ENCODE measurements around the gene PDPN. TPM values are rescaled to one million over a fixed set of nuclear protein-coding genes. Genes with fewer than 3 reads are reported as not detected.

Gene PDPN
- total and polyA plus RNA-seq, 2 of the 13 experiments (the other 11 are each of a cell fraction or from before 2014, with no cell fraction given) = not detected

GRCh38 chr1:13642306-13643004 lies 58.8 kb downstream of the PDPN start:
- DNase-seq (ENCODE audit: low spot score) (no peak), FAIRE-seq (no peak), ATAC-seq (no peak)
- CTCF ChIA-PET (ENCODE audit: low intra/inter-chr PET ratio, low total read pairs) = no interaction called here
- no TSS peak for BruUV-seq (replicated peaks)
- Histone ChIP-seq H3K9ac (ENCODE audit: insufficient read depth, low read depth, low read length) (no peak overlapping the region), H3K27ac (ENCODE audit: extremely low read length, insufficient read depth, low read length) (no peak overlapping the region), H3K4me3 (replicated peaks in 1 of 3; ENCODE audit: insufficient read depth in 1 of 3, low read depth in 2 of 3, low read length in 3 of 3) (no peak overlapping the region), H3K4me2 (ENCODE audit: low read depth, low read length) (no peak overlapping the region), H3K27me3 (ENCODE audit: control insufficient read depth in 1 of 2, insufficient read depth in 2 of 2, low read length in 2 of 2) (peaks cover 0 to 5% of the 10 kb centered on the region in 2 experiments; a peak in 3 of 5 replicates), H3K9me3 (ENCODE audit: low read length) (no peaks in the 10 kb centered on the region), H3K36me3 (replicated peaks in 1 of 2; ENCODE audit: control insufficient read depth in 1 of 2, insufficient read depth in 2 of 2, low read length in 2 of 2) (no peaks in the 10 kb centered on the region), H3K4me1 (ENCODE audit: insufficient read depth, low read length) (no peaks in the 10 kb centered on the region), H3K79me2 (ENCODE audit: insufficient read depth, low read length) (no peaks in the 10 kb centered on the region), H2AFZ (ENCODE audit: low read length) (no peak overlapping the region), H4K20me1 (ENCODE audit: insufficient read depth, low read length) (no peaks in the 10 kb centered on the region)
- POLR2A ChIA-PET = no interaction called here
- in situ Hi-C loops (cut with HindIII; ENCODE audit: extremely low pct_ligation_motif_present, low pct_unique_long_range_greater_than_20kb) = no loop called here
- TF ChIP-seq HDAC6 (IDR thresholded peaks at IDR 0.05; ENCODE audit: low read depth, low read length) (no peak), ZNF704 (CRISPR knock-in tag; IDR thresholded peaks at IDR 0.05; ENCODE audit: borderline replicate concordance) (no peak), ZNF691 (CRISPR knock-in tag; IDR thresholded peaks at IDR 0.05; ENCODE audit: borderline replicate concordance, low read depth) (no peak)
- 0% methylated on average over 3 of the region's 3 CpGs for WGBS (ENCODE audit: low lambda C conversion rate)
- intact Hi-C loops (cut with micrococcal nuclease; ENCODE audit: unreplicated experiment) = no loop called here

GRCh38 chr1:13643017-13643416 lies 59.4 kb downstream of the PDPN start:
- H3K27ac ChIP-seq (ENCODE audit: extremely low read length, insufficient read depth, low read length) = no peak overlapping the region
- BruUV-seq (replicated peaks) = no TSS peak
- ChIA-PET POLR2A (no interaction called here), CTCF (ENCODE audit: low intra/inter-chr PET ratio, low total read pairs) (no interaction called here)
- no peaks in the 10 kb centered on the region for H3K79me2 ChIP-seq (ENCODE audit: insufficient read depth, low read length)
- H3K4me2 ChIP-seq (ENCODE audit: low read depth, low read length) = no peak overlapping the region
- peak; percentile 64 for TF ChIP-seq CEBPB (IDR thresholded peaks at IDR 0.05; ENCODE audit: borderline replicate concordance, low read depth, low read length)
- TF ChIP-seq SOX5 (CRISPR knock-in tag; IDR thresholded peaks at IDR 0.05; ENCODE audit: borderline replicate concordance) = no peak
- H2AFZ ChIP-seq (ENCODE audit: low read length) = no peak overlapping the region
- intact Hi-C loops (cut with micrococcal nuclease; ENCODE audit: unreplicated experiment) = no loop called here
- ATAC-seq = no peak
- H3K9ac ChIP-seq (ENCODE audit: insufficient read depth, low read depth, low read length) = no peak overlapping the region
- H3K4me3 ChIP-seq (replicated peaks in 1 of 3; ENCODE audit: insufficient read depth in 1 of 3, low read depth in 2 of 3, low read length in 3 of 3) = no peak overlapping the region
- H3K9me3 ChIP-seq (ENCODE audit: low read length) = no peaks in the 10 kb centered on the region
- H3K4me1 ChIP-seq (ENCODE audit: insufficient read depth, low read length) = no peaks in the 10 kb centered on the region
- FAIRE-seq = no peak
- no peaks in the 10 kb centered on the region for H4K20me1 ChIP-seq (ENCODE audit: insufficient read depth, low read length)
- no peaks in the 10 kb centered on the region for H3K36me3 ChIP-seq (replicated peaks in 1 of 2; ENCODE audit: control insufficient read depth in 1 of 2, insufficient read depth in 2 of 2, low read length in 2 of 2)
- in situ Hi-C loops (cut with HindIII; ENCODE audit: extremely low pct_ligation_motif_present, low pct_unique_long_range_greater_than_20kb) = no loop called here
- peaks cover 0 to 5% of the 10 kb centered on the region in 2 experiments; a peak in 3 of 5 replicates for H3K27me3 ChIP-seq (ENCODE audit: control insufficient read depth in 1 of 2, insufficient read depth in 2 of 2, low read length in 2 of 2)
- 8% methylated on average over 8 of the region's 8 CpGs for WGBS (ENCODE audit: low lambda C conversion rate)
- DNase-seq (ENCODE audit: low spot score) = no peak
